AML-193 (cell line): ENCODE measurements around the gene TNFAIP8.

Experiments
- DNase-seq, 2 experiments: peaks; one replicate each; lab custom pipeline; 2025; lab: John Stamatoyannopoulos, UW

The TNFAIP8 gene

GRCh38 chr5:119328753-119329602 lies 26.8 kb upstream of the TNFAIP8 start:
- no peak for DNase-seq

DNA sequence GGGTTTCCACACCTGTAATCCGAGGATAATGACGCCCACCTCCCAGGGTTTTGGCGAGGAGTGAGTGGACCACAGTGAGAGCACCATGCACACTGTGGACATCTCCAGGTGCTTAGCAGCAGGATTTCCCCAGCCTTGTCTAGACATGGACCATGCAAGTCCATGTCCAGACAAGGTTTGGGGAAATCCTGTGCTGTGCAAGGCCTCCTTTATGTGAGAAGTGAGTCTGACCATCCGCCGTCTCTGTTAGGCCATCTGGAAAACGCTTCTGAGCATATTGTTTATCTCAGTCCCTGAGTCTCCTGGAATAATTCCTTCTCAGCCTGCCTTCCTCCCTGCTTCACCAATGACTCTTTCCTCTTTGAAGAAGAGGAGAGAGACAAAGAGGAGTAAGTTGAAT lies 26.2 kb upstream of the TNFAIP8 start:
- no peak for DNase-seq

DNA sequence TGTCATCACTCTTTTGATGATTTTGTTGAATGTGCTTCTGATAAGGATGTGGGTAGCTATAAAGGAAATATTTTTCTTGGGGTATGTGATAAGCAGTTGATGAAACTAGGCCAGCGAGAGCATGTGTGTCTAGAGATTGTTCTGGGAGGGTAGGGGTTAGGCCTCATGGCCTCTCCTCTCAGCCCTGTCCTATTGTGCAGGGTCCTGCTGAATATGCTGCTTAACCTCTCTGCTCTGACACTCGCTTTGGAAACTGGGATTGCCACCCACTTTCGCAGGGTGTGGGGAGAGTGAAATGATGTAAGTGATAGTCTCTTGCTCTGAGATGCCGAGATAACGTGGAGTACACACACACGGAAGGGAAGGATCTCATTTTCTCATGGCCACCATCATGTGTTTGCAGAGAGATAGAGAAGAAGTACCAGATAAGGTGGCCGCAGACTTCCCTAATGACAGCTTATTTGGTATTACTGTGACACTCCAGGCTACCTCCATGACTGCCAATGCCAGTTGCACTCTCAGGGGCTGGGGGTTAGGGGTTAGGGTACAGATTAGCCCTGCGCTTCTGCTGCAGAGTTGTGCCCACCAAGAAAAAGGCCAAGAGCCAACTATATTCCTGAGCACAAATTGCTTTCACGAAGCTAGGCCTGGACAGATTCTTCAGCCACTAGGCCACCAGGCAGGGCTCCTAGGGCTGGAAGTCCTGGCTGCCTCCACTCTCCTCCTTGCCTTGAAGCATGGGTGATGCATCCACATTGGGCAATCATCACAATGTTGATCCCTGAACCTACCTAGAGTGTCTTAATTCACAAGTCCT lies 25.2 kb upstream of the TNFAIP8 start:
- no peak for DNase-seq

DNA sequence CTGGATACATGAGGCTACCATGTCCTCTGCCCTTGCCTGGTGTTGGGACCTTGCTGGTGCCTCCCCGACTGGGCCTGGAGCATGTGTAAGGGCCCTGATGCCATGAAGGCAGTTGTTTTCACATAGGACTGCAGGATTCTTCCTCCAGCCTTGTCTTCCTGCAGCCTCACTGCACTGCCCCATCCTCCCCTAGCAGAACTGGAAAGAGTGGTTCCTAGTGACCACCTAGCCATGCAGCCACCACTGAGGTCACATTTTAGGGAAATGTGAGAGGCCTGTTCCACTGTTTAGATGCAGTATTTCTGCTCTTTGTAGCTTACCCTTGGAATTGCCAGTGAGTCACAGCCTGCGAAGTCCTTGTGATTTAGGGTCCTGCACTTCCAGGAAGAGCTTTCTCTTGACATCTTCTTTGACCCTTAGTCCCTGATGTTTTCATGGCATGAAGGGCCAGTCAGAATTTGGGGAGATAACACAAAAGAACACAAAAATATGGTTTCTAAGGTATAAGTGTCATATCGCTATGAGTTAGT lies 24.2 kb upstream of the TNFAIP8 start:
- no peak for DNase-seq

DNA sequence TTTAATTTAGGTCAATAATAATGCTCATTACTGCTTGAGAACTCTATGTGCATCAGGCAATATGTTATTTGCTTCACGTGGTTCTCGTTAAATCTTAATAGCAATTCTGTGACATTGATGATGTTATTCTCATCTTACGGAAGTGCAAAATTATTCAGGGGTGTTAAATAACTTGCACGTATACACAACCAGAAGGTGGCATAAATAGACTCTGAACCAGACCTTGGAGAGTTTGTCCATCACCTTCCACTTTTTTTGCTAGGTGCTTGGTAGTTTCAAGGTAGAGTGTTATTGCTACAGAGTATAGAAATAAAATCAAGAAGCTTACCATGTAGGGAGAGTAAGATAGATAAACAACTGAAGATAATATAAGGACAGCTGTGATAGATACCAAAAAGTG lies 23.6 kb upstream of the TNFAIP8 start:
- DNase-seq: no peak

- no peak for DNase-seq
These were observed 22.8 kb upstream of the TNFAIP8 start for GRCh38 chr5:119332978-119333401.

- no peak for DNase-seq
These were observed 22.4 kb upstream of the TNFAIP8 start for GRCh38 chr5:119333421-119333851.

- DNase-seq: no peak
These were observed 20.6 kb upstream of the TNFAIP8 start for GRCh38 chr5:119335261-119335677.

GRCh38 chr5:119336262-119336661 lies 19.6 kb upstream of the TNFAIP8 start:
- no peak for DNase-seq

DNA sequence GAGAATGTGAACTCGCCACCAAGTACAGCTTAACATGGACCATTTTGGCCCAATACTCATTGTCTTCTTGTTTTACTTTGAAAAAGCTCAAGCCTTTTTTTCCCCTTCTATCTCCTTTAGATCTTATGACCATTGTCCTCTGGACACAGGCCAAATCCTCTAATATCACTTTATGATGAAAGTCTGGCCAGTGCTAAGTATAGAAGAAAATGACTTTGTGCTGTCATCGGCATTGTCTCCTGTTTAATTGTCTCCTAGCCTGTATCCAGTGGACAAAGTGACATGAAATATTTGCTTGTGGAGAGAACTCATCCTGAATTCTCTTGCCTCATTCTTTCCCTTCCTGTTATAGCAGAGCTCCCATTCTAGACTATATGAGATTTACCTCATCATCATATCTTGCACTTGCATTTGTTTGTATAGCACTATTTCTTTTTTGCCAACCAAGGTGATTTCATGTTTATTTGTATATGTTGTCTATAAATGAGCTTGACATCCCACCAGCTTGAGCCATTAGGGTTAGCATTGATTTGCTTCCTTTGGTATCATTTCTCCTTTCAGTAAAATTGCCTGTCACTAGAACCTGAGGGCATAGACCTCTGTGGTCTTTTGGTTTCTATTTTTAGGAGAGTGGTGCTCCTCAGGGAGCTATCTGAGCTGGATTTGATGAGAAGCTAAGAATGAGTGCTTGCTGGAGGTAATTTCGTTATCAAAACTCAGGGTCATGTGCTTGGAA lies 18.8 kb upstream of the TNFAIP8 start:
- DNase-seq: no peak

DNA sequence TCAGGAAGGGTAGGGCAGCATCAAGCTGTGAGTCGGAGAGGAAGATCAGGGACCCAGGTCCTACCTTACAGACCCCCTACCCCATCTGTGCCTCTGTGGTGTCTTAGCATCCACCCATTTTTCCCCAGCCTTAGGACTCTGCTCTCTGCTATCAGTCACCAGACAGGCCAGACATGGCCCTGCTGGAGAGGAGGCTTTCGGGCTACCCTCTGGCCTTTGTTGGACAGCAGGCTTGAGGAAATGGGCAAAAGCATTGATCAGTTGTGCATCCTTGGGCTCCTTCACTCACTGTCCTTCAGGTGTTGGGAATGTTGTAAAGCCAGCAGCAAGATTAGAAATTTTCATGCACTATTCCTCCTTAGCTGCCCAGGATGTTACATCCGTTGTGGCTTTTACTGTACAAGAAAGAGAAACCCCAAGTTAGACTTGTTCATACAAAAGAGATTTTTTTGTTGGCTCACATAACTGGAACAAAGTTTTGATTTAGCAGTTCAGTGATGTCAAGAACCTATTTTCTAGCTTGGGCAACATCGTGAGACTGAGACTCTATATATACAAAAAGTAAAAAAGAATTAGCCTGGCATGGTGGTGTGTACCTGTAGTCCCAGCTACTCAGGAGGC lies 17.4 kb upstream of the TNFAIP8 start:
- DNase-seq: no peak

DNA sequence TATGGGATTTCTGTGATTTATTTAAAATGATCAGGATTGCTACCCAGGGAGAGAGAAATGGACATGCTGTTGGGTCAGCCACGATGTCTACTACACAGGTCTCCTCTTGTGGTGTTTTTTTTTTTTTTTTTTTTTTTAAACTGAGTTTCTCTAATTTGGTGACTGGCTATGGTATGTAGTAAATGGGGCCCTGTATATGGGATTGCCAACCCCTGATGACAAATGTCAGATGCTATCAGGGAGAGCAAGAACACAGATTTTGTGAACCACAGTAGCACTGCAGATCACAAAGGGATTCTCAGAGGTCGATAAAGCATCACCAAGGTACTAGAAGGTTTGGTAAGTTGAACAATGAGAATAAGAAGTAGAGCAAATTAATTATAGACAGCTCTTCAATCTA lies 16.5 kb upstream of the TNFAIP8 start:
- DNase-seq: no peak

DNA sequence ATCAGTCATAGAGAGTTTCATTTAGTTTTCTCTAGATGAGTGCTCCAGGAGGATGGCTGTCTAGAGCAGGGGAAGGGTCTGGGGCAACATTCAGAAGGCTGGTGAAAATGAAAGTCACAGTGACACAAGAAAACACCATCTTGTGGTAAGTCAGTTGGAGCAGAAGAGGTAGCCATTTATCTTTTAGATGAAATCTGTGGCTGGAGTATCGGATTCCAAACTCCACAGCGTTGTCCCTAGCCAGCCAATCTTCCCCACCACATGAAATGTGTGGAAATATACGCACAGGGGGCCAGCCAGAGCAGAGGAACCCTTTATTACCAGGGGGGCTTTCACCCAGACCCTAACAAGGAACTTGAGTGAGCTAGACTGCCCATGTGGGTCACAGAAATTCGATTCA lies 15.9 kb upstream of the TNFAIP8 start:
- DNase-seq: no peak

DNA sequence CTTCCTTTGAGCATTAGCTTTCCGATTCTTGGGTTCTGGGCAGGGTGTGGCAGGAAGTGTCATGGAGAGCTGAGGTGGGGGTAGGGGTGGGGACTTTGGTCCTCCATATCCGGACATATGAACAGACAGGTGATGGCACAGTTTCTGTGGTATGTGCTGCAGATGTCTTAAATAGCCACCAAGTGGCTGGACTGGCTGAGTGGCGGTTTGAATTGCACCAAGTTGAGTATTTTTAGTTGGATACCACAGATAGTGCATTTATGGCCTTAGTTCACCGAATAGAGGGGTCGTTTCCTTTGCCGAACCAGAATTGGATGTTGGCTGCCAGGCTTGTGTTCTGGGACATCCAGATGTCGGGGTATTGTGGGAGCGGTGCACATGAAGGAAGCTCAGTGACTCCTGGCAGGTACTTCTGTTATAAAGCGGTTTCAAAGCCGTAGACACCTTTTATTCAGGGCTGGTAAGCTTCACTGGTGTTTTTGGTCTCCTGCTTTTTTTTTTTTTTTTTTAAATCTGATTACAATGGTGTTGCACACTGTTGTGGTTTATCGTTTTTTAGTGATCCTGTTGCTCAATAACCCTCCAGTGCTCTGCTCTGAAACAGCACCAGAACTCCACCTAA lies 15.1 kb upstream of the TNFAIP8 start:
- peak; percentile 70 to 71 for DNase-seq

- DNase-seq: peak in 1 of 2 experiments; percentile 38
These were observed 14.1 kb upstream of the TNFAIP8 start for GRCh38 chr5:119341452-119342349.

- DNase-seq: no peak
These were observed 13.4 kb upstream of the TNFAIP8 start for GRCh38 chr5:119342406-119342805.

DNA sequence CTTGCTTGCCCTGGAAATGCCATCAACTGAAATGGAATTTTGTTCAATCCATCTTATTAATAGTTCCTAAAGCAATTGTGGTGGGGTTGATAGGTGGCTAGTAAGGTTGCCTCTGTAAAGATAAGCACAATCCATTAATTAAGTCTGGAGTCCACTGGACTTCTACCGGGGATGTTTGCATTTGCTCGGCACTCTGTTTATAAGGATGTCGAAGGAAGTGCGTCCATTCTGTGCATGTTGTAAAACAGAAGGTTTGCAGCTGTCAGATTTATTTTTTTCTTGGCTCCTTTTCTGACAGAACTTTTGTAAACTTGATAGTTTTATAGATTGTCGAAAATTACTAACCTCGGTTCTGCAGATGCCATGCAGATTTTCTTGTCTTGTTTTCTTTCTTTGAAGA lies 12.8 kb upstream of the TNFAIP8 start:
- no peak for DNase-seq

- DNase-seq: no peak
These were observed 12.1 kb upstream of the TNFAIP8 start for GRCh38 chr5:119343766-119344165.

- no peak for DNase-seq
These were observed 11.6 kb upstream of the TNFAIP8 start for GRCh38 chr5:119344231-119344630.

DNA sequence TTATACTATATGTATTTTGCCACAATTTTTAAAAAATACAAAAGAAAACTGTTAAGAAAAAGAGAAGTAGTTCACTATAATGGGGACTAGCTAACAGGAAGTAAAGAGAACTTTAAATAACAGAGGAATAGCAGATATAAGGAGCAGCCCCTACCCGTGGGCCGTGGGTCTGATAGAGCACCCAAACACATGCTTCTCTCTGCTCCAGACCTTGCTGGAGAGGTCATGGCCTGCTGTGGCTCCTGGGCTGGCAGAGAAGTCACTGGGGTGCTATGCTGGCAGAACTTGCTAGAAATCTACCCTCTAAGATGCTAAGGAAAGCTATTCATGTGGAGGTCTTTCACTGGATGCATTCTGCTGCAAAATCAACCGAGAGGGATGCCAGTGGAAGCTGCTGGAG lies 10.0 kb upstream of the TNFAIP8 start:
- DNase-seq: no peak
